HFFc6 (cell line): ENCODE measurements around the gene SH3D19. TPM values are rescaled to one million over a fixed set of nuclear protein-coding genes. Genes with fewer than 3 reads are reported as not detected.
A peak's percentile ranks its signal among the peaks of the same experiment; 100 is the strongest.

ENCODE experiments used
- DNase-seq: peaks from one replicate; pipeline ENCODE4 v3.0.0-alpha.2; 2018
- H3K27ac Mint-ChIP-seq: 2 replicates; pipeline ENCODE4 v1.8.0; 2020; ENCODE audit warnings: mild to moderate bottlenecking, mixed read lengths
- H3K27me3 Mint-ChIP-seq: 2 replicates; pipeline ENCODE4 v1.8.0; 2021; ENCODE audit warnings: mild to moderate bottlenecking, moderate library complexity, mixed read lengths; ENCODE audit not compliant: insufficient read depth
- H3K36me3 Mint-ChIP-seq: 2 replicates; pipeline ENCODE4 v1.8.0; 2021; ENCODE audit warnings: low read depth, mixed read lengths
- H3K4me1 Mint-ChIP-seq: 2 replicates; pipeline ENCODE4 v1.8.0; 2020; ENCODE audit warnings: low read depth, mixed read lengths
- H3K4me3 Mint-ChIP-seq: 2 replicates; pipeline ENCODE4 v1.8.0; 2020; ENCODE audit warnings: mild to moderate bottlenecking, moderate library complexity, mixed read lengths
- H3K9me3 Mint-ChIP-seq: 2 replicates; pipeline ENCODE4 v1.8.0; 2020; ENCODE audit warnings: mild to moderate bottlenecking, mixed read lengths
- CTCF ChIP-seq: fragments of 200-600 bp; sonication (generic); IDR thresholded peaks from 2 replicates; pipeline ENCODE4 v1.5.0; 2021; ENCODE audit warnings: antibody characterized with exemption, mild to moderate bottlenecking
- total RNA-seq, 6 experiments: library from RNA; stranded (reverse); fragmentation: NEBNext Ultra II Directional; extraction: Animal tissue kit (Norgen Biotek cat#: 25700); gene quantifications; 2 replicates in 1 of 6; 3 replicates in 5 of 6; pipeline ENCODE4 v1.2.3, GENCODE V29; 2021

SH3D19 gene
- total RNA-seq, 6 experiments from 2014 or later, result 40.2 to 52.9 (median 51.0) TPM

- Mint-ChIP-seq H3K36me3 (peaks cover 24% of the 10 kb centered on the region), H3K4me3 (peak overlapping the region; percentile 83), H3K4me1 (peaks cover 45% of the 10 kb centered on the region), H3K9me3 (no peaks in the 10 kb centered on the region), H3K27me3 (no peaks in the 10 kb centered on the region), H3K27ac (peak overlapping the region; percentile 95)
- no peak for TF ChIP-seq CTCF
- no peak for DNase-seq
These were observed 98.2 kb downstream of the SH3D19 start for GRCh38 chr4:151227172-151227571.

- H3K27ac Mint-ChIP-seq, result peak overlapping the region; percentile 95
- H3K36me3 Mint-ChIP-seq, result peaks cover 25% of the 10 kb centered on the region
- TF ChIP-seq CTCF, result no peak
- peak overlapping the region; percentile 83 for H3K4me3 Mint-ChIP-seq
- DNase-seq, result peak; percentile 76
- H3K27me3 Mint-ChIP-seq, result no peaks in the 10 kb centered on the region
- peaks cover 45% of the 10 kb centered on the region for H3K4me1 Mint-ChIP-seq
- no peaks in the 10 kb centered on the region for H3K9me3 Mint-ChIP-seq
These were observed 99.1 kb downstream of the SH3D19 start for GRCh38 chr4:151226004-151226932.

- no peak overlapping the region for H3K27ac Mint-ChIP-seq
- peaks cover 51% of the 10 kb centered on the region for H3K4me1 Mint-ChIP-seq
- no peak overlapping the region for H3K4me3 Mint-ChIP-seq
- H3K9me3 Mint-ChIP-seq, result no peaks in the 10 kb centered on the region
- TF ChIP-seq CTCF, result no peak
- H3K36me3 Mint-ChIP-seq, result peaks cover 37% of the 10 kb centered on the region
- no peak for DNase-seq
- no peaks in the 10 kb centered on the region for H3K27me3 Mint-ChIP-seq
These were observed 101.9 kb downstream of the SH3D19 start for GRCh38 chr4:151223465-151223864.

GRCh38 chr4:151219948-151220347 lies 105.5 kb downstream of the SH3D19 start:
- Mint-ChIP-seq H3K27me3 (no peaks in the 10 kb centered on the region; the same call in 1 of the 2 replicates), H3K36me3 (peaks cover 43% of the 10 kb centered on the region), H3K9me3 (no peaks in the 10 kb centered on the region), H3K4me1 (peaks cover 41% of the 10 kb centered on the region), H3K27ac (no peak overlapping the region), H3K4me3 (no peak overlapping the region)
- DNase-seq, result no peak
- no peak for TF ChIP-seq CTCF

GRCh38 chr4:151219091-151219490 lies 106.3 kb downstream of the SH3D19 start:
- DNase-seq, result no peak
- Mint-ChIP-seq H3K4me1 (peaks cover 36% of the 10 kb centered on the region), H3K36me3 (peaks cover 37% of the 10 kb centered on the region), H3K4me3 (no peak overlapping the region), H3K27ac (peak overlapping the region; percentile 29; the same call in 1 of the 2 replicates), H3K27me3 (no peaks in the 10 kb centered on the region; the same call in 1 of the 2 replicates), H3K9me3 (no peaks in the 10 kb centered on the region)
- no peak for TF ChIP-seq CTCF
